Suprapubic skin (tissue), 4 donors: ENCODE measurements around the gene MPHOSPH8. TPM values are rescaled to one million over a fixed set of nuclear protein-coding genes. Genes with fewer than 3 reads are reported as not detected.
"Not testable (repeated sequence)": the region's sequence is repeated elsewhere in the genome, so short reads cannot be mapped to it uniquely, and the experiment has no call there.

Experiments
- DNase-seq, 2 donors: peaks; one replicate each; pipeline ENCODE4 v3.0.0-alpha.2; 2019; ENCODE audit warnings: low spot score in 2 of 2
- H3K27ac ChIP-seq: fragments of 200-600 bp; sonication (generic); one replicate; pipeline ENCODE4 v1.5.1; 2019
- H3K27me3 ChIP-seq: fragments of 200-600 bp; sonication (generic); one replicate; pipeline ENCODE4 v1.5.1; 2019
- H3K36me3 ChIP-seq: fragments of 200-600 bp; sonication (generic); one replicate; pipeline ENCODE4 v1.5.1; 2019
- H3K4me1 ChIP-seq: fragments of 200-600 bp; sonication (generic); one replicate; pipeline ENCODE4 v1.5.1; 2019
- H3K4me3 ChIP-seq: fragments of 200-600 bp; sonication (generic); one replicate; pipeline ENCODE4 v1.5.1; 2019; ENCODE audit warnings: mild to moderate bottlenecking
- H3K9me3 ChIP-seq: fragments of 200-600 bp; sonication (generic); one replicate; pipeline ENCODE4 v1.5.1; 2019
- EP300 ChIP-seq: sonication (generic); formaldehyde crosslinking; IDR thresholded peaks from one replicate; pipeline ENCODE4 v1.6.1; 2017; ENCODE audit warnings: antibody characterized with exemption
- POLR2A ChIP-seq, 2 donors: fragments of 450-650 bp; IDR thresholded peaks; one replicate each; pipeline ENCODE4 v1.6.1; 2017; ENCODE audit warnings: antibody characterized with exemption in 2 of 2, mild to moderate bottlenecking in 2 of 2, moderate library complexity in 2 of 2
- POLR2AphosphoS5 ChIP-seq, 3 donors: sonication (generic); formaldehyde crosslinking; IDR thresholded peaks; one replicate each; pipeline ENCODE4 v1.6.1; 2017; ENCODE audit warnings: antibody characterized with exemption in 3 of 3
- WGBS: methylation state at CpG from one replicate; pipeline ENCODE4 v1.1.5; 2018; 5-methylcytosine and 5-hydroxymethylcytosine counted together
- total RNA-seq, 4 donors: library from RNA; depleted of rRNA; stranded (reverse); fragments of >200 nt; gene quantifications; one replicate each; pipeline ENCODE4 v1.1.0, GENCODE V29; 2016
- TF ChIP-seq, protein P1 (sequence below), 2 donors: fragments of 200-600 bp in 1 of 2; fragments of 450-650 bp in 1 of 2; sonication (generic) in 1 of 2; IDR thresholded peaks; one replicate each; pipeline ENCODE4 v1.5.1; 2016 to 2019; ENCODE audit warnings: antibody characterized with exemption in 2 of 2, mild to moderate bottlenecking in 1 of 2, moderate library complexity in 1 of 2

MPHOSPH8 gene
- total RNA-seq, 4 donors from 2014 or later = 21.2 to 43.0 (median 30.2) TPM

DNA sequence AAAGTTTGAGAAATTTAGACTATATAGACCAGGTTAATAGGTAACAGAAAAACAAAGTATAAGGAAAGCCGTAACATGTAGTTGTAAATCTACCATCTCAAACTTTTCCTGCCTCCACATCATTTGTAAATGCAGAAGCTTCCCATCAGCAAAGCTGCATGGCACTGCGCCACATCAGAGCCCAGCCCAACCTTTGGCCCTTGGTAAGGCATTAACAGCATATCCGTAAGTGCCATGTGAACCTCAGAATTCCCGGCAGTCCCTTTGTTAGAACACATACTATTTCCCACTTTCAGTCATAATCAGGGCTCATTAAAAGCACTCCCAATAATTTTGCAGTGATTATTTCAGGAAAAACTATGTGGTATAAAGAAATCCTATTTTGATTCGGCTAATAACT is 51.6 kb downstream of the MPHOSPH8 start:
- TF ChIP-seq, protein P1, sequence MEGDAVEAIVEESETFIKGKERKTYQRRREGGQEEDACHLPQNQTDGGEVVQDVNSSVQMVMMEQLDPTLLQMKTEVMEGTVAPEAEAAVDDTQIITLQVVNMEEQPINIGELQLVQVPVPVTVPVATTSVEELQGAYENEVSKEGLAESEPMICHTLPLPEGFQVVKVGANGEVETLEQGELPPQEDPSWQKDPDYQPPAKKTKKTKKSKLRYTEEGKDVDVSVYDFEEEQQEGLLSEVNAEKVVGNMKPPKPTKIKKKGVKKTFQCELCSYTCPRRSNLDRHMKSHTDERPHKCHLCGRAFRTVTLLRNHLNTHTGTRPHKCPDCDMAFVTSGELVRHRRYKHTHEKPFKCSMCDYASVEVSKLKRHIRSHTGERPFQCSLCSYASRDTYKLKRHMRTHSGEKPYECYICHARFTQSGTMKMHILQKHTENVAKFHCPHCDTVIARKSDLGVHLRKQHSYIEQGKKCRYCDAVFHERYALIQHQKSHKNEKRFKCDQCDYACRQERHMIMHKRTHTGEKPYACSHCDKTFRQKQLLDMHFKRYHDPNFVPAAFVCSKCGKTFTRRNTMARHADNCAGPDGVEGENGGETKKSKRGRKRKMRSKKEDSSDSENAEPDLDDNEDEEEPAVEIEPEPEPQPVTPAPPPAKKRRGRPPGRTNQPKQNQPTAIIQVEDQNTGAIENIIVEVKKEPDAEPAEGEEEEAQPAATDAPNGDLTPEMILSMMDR (IDR thresholded peaks at IDR 0.05) = no peak
- TF ChIP-seq POLR2A (IDR thresholded peaks at IDR 0.05) (no peak), POLR2AphosphoS5 (IDR thresholded peaks at IDR 0.05) (no peak)
- Histone ChIP-seq H3K9me3 (no peaks in the 10 kb centered on the region), H3K27me3 (no peaks in the 10 kb centered on the region), H3K36me3 (peaks cover 4% of the 10 kb centered on the region), H3K4me1 (no peaks in the 10 kb centered on the region), H3K27ac (no peak overlapping the region), H3K4me3 (no peak overlapping the region)
- 55% methylated on average over 5 of the region's 5 CpGs for WGBS
- DNase-seq = no peak

DNA sequence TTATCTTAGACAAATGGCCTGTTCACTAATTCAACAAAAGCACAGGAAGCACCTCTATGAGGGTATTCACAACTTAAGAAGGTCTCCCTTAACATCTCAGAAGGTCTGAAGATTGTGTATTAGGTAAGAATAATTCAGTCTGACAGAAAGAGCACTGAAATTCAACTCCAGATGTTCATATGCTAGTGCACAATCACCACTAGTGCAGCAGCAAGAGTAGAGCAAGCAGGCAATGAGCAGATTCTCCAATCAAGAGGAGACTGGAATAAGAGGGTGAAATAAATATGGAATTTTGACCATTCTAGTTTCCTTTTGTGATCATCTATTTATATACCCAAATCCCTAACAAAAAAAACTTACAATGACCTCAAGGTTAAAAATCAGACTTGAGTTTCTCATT is 52.0 kb downstream of the MPHOSPH8 start:
- Histone ChIP-seq H3K4me3 (no peak overlapping the region), H3K4me1 (no peaks in the 10 kb centered on the region), H3K27me3 (no peaks in the 10 kb centered on the region), H3K9me3 (no peaks in the 10 kb centered on the region), H3K27ac (no peak overlapping the region), H3K36me3 (peaks cover 5% of the 10 kb centered on the region)
- TF ChIP-seq, protein P1 (IDR thresholded peaks at IDR 0.05) = no peak
- TF ChIP-seq POLR2A (IDR thresholded peaks at IDR 0.05) (no peak), POLR2AphosphoS5 (IDR thresholded peaks at IDR 0.05) (no peak), EP300 (no peak)
- no peak for DNase-seq

DNA sequence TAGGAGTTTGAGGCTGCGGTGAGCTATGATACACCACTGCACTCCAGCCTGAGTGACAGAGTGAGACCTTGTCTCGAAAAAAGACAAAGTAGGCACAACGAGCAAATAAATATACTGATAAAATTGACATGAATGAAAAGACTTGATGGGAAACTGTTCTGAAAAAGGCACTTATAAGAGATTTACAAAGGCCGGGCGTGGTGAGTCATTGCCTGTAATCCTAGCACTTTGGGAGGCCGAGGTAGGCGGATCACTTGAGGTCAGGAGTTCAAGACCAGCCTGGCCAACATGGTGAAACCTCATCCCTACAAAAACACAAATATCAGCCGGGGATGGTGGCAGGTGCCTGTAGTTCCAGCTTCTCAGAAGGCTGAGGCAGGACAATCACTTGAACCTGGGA is 58.0 kb downstream of the MPHOSPH8 start:
- not testable (repeated sequence) for H3K4me3 ChIP-seq, H3K4me1 ChIP-seq, H3K9me3 ChIP-seq, H3K27me3 ChIP-seq, DNase-seq, H3K27ac ChIP-seq
- 91% methylated on average over 8 of the region's 8 CpGs for WGBS
- H3K36me3 ChIP-seq = peaks cover 10% of the 10 kb centered on the region

DNA sequence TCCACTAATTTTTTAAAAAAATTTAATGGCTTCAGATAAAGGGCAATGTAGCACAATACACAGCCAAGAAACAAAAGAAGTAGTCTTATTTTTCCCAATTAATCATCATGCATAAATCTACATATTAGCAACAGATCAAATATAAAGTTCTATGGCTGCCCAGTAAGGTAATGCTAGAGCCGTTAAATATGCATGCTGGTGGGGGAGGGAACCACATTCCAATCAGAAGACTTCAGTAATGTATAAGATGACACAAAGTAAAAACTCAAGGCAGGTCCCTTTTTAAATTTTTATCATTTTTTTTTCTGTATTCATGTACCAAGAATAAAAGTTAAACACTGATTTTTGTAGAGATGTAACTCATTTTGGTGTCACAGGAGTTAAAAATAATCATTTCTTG is 62.0 kb downstream of the MPHOSPH8 start:
- 80% methylated on average over 1 of the region's 1 CpG for WGBS
- DNase-seq = no peak
- Histone ChIP-seq H3K4me3 (no peak overlapping the region), H3K27me3 (no peaks in the 10 kb centered on the region), H3K4me1 (no peaks in the 10 kb centered on the region), H3K9me3 (no peaks in the 10 kb centered on the region), H3K27ac (no peak overlapping the region), H3K36me3 (peaks cover 5% of the 10 kb centered on the region)
- TF ChIP-seq POLR2AphosphoS5 (IDR thresholded peaks at IDR 0.05) = no peak

DNA sequence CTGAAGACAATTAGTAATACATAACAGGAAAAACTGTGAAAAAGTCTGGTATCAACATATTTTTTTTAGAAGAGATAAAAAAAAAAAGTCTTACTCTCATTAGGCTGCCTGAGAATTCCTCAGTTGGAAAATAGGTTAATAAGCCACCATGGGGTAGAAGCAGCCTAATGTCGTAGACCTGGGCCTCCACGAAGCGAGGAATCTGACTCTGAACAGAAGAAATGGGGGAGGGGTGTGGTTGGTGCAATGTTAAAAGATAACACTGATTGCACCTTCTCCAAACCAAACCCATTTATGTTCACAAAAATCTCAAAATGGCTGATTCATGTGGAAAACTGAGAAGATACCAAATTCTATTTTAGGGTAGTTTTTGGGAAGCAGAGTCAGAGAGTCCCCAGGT is 62.4 kb downstream of the MPHOSPH8 start:
- Histone ChIP-seq H3K27ac (no peak overlapping the region), H3K4me1 (no peaks in the 10 kb centered on the region), H3K27me3 (no peaks in the 10 kb centered on the region), H3K9me3 (no peaks in the 10 kb centered on the region), H3K4me3 (no peak overlapping the region), H3K36me3 (peaks cover 4% of the 10 kb centered on the region)
- TF ChIP-seq POLR2A (IDR thresholded peaks at IDR 0.05) = no peak
- TF ChIP-seq, protein P1 (IDR thresholded peaks at IDR 0.05) = no peak
- no peak for TF ChIP-seq POLR2AphosphoS5 (IDR thresholded peaks at IDR 0.05)
- no peak for TF ChIP-seq EP300
- 77% methylated on average over 3 of the region's 3 CpGs for WGBS
- no peak for DNase-seq

DNA sequence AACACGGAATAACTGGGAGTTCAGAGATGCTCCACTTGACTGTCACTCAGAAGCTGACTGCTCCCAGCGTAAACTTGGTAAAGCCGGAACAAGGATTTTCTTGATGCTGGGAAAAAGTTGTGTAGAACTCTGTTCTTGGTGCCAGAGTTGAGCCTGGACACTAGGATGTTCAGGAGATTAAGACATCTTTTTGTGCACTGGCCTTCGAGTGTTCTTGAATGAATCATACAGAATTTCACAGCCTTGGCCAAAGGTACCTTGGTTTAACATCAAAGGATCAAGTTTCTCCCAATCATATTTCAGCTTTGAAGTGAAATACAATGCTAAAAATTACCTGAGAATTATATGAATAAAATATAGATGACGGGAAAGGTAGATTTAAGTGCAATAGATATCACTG is 67.5 kb downstream of the MPHOSPH8 start:
- H3K9me3 ChIP-seq, H3K4me3 ChIP-seq, H3K27ac ChIP-seq, H3K27me3 ChIP-seq, H3K4me1 ChIP-seq, H3K36me3 ChIP-seq, DNase-seq: not testable (repeated sequence)
- 95% methylated on average over 3 of the region's 5 CpGs for WGBS

DNA sequence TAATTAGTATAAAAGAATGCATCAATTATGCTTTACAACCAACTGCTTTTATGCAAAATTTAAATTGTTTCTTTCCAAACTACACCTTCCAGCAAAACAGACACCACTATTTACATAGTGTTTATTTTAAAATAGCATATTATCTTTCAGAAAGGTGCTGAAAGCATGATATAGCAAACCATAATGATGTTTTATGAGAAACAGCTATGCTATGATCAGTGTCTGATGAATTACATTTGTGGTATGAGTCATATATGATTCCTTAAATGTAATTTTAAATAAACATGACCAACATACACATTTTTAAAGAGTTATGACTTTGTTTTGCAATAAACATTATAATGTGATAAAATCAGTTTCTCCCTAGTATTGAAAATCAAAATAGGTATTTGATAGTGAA is 68.2 kb downstream of the MPHOSPH8 start:
- not testable (repeated sequence) for H3K27ac ChIP-seq, H3K4me3 ChIP-seq, H3K4me1 ChIP-seq, H3K36me3 ChIP-seq, DNase-seq, H3K27me3 ChIP-seq, H3K9me3 ChIP-seq

DNA sequence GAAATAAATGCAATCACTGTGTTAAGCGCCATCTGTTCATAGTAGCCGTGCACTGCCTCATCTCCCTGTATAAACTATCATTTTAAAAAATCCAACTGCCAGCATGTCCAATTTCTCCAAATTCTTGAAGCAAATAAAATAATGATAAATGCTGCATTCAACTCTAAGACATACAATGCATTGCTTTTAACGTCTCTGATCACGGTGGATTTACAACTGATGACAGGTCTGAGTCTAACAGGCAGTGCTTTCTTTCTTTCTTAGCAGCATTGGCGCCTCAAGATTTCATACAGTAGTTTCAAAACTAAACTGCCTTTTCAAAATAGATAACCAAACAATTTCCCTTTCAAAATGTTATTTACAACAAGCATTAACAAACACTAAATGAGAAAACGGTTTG is 70.8 kb downstream of the MPHOSPH8 start:
- not testable (repeated sequence) for H3K27ac ChIP-seq, H3K9me3 ChIP-seq, DNase-seq, H3K4me1 ChIP-seq, H3K27me3 ChIP-seq, H3K36me3 ChIP-seq, H3K4me3 ChIP-seq
- WGBS = 88% methylated on average over 6 of the region's 6 CpGs

DNA sequence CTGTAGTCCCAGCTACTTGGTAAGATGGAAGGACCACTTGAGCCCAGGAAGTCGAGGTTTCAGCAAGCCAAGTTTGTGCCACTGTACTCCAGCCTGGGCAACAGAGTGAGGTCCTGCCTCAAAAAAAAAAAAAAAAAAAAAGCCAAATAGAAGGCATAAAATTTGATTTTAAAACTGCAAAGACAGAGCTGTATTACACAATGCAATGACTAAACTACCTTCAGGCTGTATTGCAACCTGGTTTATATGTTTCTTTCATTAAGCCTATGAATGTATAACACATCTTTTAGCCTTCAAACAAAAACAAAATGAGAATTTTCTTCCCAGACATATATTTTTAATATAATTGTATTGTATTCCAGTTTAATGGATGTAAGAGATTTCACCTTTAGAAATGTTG is 75.6 kb downstream of the MPHOSPH8 start:
- WGBS = 93% methylated on average over 1 of the region's 1 CpG
- not testable (repeated sequence) for H3K27ac ChIP-seq, H3K36me3 ChIP-seq, DNase-seq, H3K4me3 ChIP-seq, H3K4me1 ChIP-seq, H3K27me3 ChIP-seq, H3K9me3 ChIP-seq

DNA sequence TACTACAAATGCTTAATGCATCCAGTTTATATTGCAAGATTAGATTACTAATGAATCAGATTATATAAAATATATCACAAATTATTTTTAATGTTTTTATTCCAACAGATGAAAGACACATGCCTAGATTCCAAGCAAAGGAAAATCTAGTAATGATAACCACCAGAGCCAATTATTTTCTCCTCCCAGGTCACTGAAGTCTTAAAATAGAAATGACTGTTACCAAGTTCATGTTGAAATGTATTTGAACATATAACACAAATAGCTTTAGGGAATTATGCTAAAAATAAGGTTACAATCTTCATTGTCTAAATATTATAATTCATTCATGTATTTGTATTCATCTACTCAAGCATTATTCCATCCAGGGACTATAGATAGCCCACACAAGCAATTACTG is 76.3 kb downstream of the MPHOSPH8 start:
- H3K36me3 ChIP-seq, H3K27me3 ChIP-seq, H3K9me3 ChIP-seq: not testable (repeated sequence)

More for the DNA sequence above, 76.3 kb downstream of the MPHOSPH8 start:
- DNase-seq, H3K27ac ChIP-seq, H3K4me1 ChIP-seq, H3K4me3 ChIP-seq: not testable (repeated sequence)
